Mesothelial cell of epicardium (in vitro differentiated cells): Measurements from ENCODE around the gene EHD2. TPM values are rescaled to one million over a fixed set of nuclear protein-coding genes. Genes with fewer than 3 reads are reported as not detected.
"Not testable (repeated sequence)": the region's sequence is repeated elsewhere in the genome, so short reads cannot be mapped to it uniquely, and the experiment has no call there.

ENCODE experiments used
- DNase-seq, 2 experiments: peaks; one replicate each; pipeline ENCODE4 v3.0.0; 2021; ENCODE audit warnings: low spot score in 2 of 2; ENCODE audit not compliant: unreplicated experiment in 2 of 2
- H3K27ac Mint-ChIP-seq: 2 replicates; pipeline ENCODE4 v1.8.0; 2021; ENCODE audit warnings: mixed read lengths
- H3K27me3 Mint-ChIP-seq: 2 replicates; pipeline ENCODE4 v1.8.0; 2021; ENCODE audit warnings: low read depth, mixed read lengths
- H3K36me3 Mint-ChIP-seq: 2 replicates; pipeline ENCODE4 v1.8.0; 2021; ENCODE audit warnings: mixed read lengths
- H3K4me1 Mint-ChIP-seq: 2 replicates; pipeline ENCODE4 v1.8.0; 2021; ENCODE audit warnings: mixed read lengths
- H3K4me3 Mint-ChIP-seq: 2 replicates; pipeline ENCODE4 v1.8.0; 2021; ENCODE audit warnings: mild to moderate bottlenecking, moderate library complexity, mixed read lengths
- H3K9me3 Mint-ChIP-seq: 2 replicates; pipeline ENCODE4 v1.8.0; 2021; ENCODE audit warnings: mixed read lengths
- total RNA-seq: library from RNA; stranded (reverse); gene quantifications from 3 replicates; pipeline ENCODE4 v1.2.1, GENCODE V29; 2021
- TF ChIP-seq, protein P1 (sequence below): fragments of 200-600 bp; sonication (generic); IDR thresholded peaks from one replicate; pipeline ENCODE4 v1.5.0; 2021; ENCODE audit warnings: antibody characterized with exemption; ENCODE audit not compliant: unreplicated experiment

EHD2 gene
- total RNA-seq, 1 donor from 2014 or later, result 39.2 TPM

DNA sequence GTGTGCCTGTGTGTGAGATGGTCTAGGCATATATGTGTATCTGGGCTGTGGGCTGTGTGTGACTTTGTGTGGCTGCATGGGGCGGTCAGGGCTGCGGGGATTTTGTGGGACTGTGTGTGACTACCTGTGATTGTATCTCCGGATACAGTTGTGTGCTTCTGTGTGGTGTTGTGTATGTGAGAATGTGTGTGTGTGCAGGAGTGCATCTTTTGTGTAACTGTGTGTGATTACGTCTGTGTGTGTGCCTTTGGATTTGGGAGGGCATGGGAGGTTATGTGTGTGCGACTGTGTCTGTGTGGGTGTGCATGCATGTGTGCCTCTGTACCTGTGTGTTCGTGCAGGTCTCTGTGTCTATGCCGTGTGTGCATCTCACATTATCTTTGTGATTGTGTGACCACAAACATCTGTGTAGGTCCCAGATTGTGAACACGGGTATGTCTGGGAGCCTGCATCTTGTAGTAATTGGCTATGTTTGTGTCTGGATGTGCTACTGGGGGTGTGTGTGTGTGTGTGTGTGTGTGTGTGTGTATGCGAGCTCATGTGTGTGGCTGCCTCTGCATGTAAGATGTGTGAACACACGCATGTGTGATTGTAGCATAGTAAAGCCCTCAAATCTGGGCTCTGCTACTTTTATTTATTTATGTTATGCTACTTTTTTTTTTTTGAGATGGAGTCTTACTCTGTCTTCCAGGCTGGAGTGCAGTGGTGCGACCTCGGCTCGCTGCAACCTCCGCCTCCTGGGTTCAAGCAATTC lies 7.6 kb downstream of the EHD2 start:
- DNase-seq, result no peak
- TF ChIP-seq, protein P1, sequence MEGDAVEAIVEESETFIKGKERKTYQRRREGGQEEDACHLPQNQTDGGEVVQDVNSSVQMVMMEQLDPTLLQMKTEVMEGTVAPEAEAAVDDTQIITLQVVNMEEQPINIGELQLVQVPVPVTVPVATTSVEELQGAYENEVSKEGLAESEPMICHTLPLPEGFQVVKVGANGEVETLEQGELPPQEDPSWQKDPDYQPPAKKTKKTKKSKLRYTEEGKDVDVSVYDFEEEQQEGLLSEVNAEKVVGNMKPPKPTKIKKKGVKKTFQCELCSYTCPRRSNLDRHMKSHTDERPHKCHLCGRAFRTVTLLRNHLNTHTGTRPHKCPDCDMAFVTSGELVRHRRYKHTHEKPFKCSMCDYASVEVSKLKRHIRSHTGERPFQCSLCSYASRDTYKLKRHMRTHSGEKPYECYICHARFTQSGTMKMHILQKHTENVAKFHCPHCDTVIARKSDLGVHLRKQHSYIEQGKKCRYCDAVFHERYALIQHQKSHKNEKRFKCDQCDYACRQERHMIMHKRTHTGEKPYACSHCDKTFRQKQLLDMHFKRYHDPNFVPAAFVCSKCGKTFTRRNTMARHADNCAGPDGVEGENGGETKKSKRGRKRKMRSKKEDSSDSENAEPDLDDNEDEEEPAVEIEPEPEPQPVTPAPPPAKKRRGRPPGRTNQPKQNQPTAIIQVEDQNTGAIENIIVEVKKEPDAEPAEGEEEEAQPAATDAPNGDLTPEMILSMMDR, result no peak
- Mint-ChIP-seq H3K27me3 (no peaks in the 10 kb centered on the region), H3K27ac (peak overlapping the region; percentile 37), H3K36me3 (peaks cover 11% of the 10 kb centered on the region), H3K4me1 (peaks cover 22% of the 10 kb centered on the region), H3K9me3 (no peaks in the 10 kb centered on the region), H3K4me3 (no peak overlapping the region)

DNA sequence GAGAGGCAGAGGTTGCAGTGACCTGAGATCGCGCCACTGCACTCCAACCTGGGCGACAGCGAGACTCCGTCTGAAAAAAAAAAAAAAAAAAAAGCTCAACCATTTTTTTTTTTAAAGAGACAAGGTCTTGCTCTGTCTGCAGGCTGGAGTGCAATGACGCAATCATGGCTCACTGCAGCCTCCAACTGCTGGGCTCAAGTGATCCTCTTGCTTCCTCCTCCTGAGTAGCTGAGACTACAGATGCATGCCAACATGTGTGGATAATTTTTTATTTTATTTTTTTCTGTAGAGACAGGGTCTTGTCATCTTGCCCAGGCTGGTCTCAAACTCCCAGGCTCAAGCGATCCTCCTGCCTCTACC lies 10.3 kb downstream of the EHD2 start:
- no peaks in the 10 kb centered on the region for H3K27me3 Mint-ChIP-seq
- peaks cover 13% of the 10 kb centered on the region for H3K36me3 Mint-ChIP-seq
- TF ChIP-seq, protein P1, result no peak
- H3K4me3 Mint-ChIP-seq, result peak overlapping the region; percentile 37
- no peaks in the 10 kb centered on the region for H3K9me3 Mint-ChIP-seq
- H3K27ac Mint-ChIP-seq, result no peak overlapping the region
- H3K4me1 Mint-ChIP-seq, result peaks cover 20% of the 10 kb centered on the region
- no peak for DNase-seq

DNA sequence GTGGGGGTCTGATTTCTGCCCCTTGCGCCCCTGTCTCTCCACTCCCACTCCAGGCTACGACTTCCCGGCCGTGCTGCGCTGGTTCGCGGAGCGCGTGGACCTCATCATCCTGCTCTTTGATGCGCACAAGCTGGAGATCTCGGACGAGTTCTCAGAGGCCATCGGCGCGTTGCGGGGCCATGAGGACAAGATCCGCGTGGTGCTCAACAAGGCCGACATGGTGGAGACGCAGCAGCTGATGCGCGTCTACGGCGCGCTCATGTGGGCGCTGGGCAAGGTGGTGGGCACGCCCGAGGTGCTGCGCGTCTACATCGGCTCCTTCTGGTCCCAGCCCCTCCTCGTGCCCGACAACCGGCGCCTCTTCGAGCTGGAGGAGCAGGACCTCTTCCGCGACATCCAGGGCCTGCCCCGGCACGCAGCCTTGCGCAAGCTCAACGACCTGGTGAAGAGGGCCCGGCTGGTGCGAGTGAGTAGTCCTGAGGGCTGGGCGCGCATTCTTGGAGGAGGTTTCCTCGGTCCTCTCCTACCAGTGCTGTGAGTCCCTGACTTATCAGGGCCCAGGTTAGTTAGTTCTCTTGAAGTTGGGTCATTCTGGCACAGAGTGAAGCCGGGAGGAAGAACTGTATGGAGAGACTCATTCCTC lies 12.7 kb downstream of the EHD2 start:
- Mint-ChIP-seq H3K36me3 (peaks cover 18% of the 10 kb centered on the region), H3K9me3 (peaks cover 3% of the 10 kb centered on the region), H3K4me3 (no peak overlapping the region), H3K27ac (no peak overlapping the region), H3K4me1 (peaks cover 13% of the 10 kb centered on the region), H3K27me3 (no peaks in the 10 kb centered on the region)
- TF ChIP-seq, protein P1, result no peak
- DNase-seq, result no peak

DNA sequence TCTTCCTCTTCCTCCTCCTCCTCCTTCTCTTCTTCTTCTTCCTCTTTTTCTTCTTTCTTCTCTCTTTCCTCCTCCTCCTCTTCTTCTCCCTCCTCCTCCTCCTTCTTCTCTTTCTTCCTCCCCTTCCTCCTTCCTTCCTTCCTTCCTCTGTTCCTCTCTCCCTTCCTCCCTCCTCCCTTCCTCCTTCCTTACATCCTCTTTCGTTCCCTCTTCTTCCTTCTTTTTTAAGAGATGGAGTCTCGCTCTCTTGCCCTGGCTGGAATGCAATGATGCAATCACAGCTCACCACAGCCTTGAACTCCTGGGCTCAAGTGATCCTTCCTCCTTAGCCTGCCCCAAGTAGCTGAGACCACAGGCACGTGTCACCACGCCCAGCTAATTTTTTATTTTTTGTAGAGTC lies 13.2 kb downstream of the EHD2 start:
- no peak overlapping the region for H3K4me3 Mint-ChIP-seq
- TF ChIP-seq, protein P1, result no peak
- peaks cover 13% of the 10 kb centered on the region for H3K4me1 Mint-ChIP-seq
- DNase-seq, result no peak
- H3K27ac Mint-ChIP-seq, result peak overlapping the region; percentile 9
- H3K9me3 Mint-ChIP-seq, result peaks cover 3% of the 10 kb centered on the region
- peaks cover 19% of the 10 kb centered on the region for H3K36me3 Mint-ChIP-seq
- H3K27me3 Mint-ChIP-seq, result no peaks in the 10 kb centered on the region

GRCh38 chr19:47728295-47728694 lies 15.1 kb downstream of the EHD2 start:
- peak overlapping the region; percentile 69 for H3K27ac Mint-ChIP-seq
- H3K4me1 Mint-ChIP-seq, result peaks cover 13% of the 10 kb centered on the region
- not testable (repeated sequence) for H3K27me3 Mint-ChIP-seq, H3K9me3 Mint-ChIP-seq, H3K4me3 Mint-ChIP-seq, DNase-seq
- H3K36me3 Mint-ChIP-seq, result peaks cover 19% of the 10 kb centered on the region

DNA sequence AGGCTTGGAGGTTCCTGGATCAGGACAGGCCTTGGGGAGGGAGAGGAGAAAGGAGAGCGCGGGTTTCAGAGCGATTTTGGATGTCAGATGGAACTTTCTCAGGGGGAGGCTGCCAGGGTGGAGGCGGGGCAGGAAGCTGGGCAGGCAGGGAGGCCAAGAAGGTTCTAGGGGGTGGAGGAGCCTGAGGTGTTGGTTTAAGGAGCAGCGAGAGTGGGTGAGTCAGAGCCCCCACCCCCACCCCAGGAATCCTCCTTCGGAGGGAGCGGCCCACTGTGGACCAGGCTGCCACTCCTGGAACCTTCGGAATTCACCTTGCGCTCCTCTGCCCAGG lies 16.2 kb downstream of the EHD2 start:
- peaks cover 23% of the 10 kb centered on the region for H3K36me3 Mint-ChIP-seq
- peaks cover 3% of the 10 kb centered on the region for H3K9me3 Mint-ChIP-seq
- peaks cover 13% of the 10 kb centered on the region for H3K4me1 Mint-ChIP-seq
- peak overlapping the region; percentile 94 for H3K27ac Mint-ChIP-seq
- H3K4me3 Mint-ChIP-seq, result peak overlapping the region; percentile 66
- TF ChIP-seq, protein P1, result no peak
- DNase-seq, result peak in 1 of 2 experiments; percentile 51
- H3K27me3 Mint-ChIP-seq, result no peaks in the 10 kb centered on the region
